Naive thymus-derived CD4-positive, alpha-beta T cell (primary cell): ENCODE measurements around the gene ACTR3C. TPM values are rescaled to one million over a fixed set of nuclear protein-coding genes. Genes with fewer than 3 reads are reported as not detected.

ENCODE experiments used
- ATAC-seq: fragments of 150-1000 bp; cut with Tn5 transposase; 2 replicates; pipeline ENCODE4 v1.10.0; 2021; ENCODE audit warnings: mild to moderate bottlenecking, moderate library complexity
- CTCF ChIA-PET: fragments of 350-600 bp; sonication (Branson Sonifier 250); formaldehyde crosslinking; loops from one replicate; lab custom pipeline; 2021; ENCODE audit warnings: antibody characterized with exemption; lab: Charles Lee
- POLR2A ChIA-PET: fragments of 350-600 bp; sonication (Branson Sonifier 250); formaldehyde crosslinking; loops from one replicate; lab custom pipeline; 2021; ENCODE audit warnings: antibody characterized with exemption, inconsistent platforms; lab: Charles Lee
- DNase-seq, 9 donors: peaks; one replicate each; pipeline versions ENCODE4 v3.0.0 to v3.0.0-alpha.2; 2020 to 2022; ENCODE audit warnings: mixed read lengths in 1 of 9
- H3K27ac ChIP-seq: one replicate; pipeline ENCODE4 v1.7.0; 2013; ENCODE audit warnings: mild to moderate bottlenecking, low read depth, low read length, moderate library complexity
- H3K27me3 ChIP-seq, 2 donors: one replicate each; pipeline ENCODE4 v1.7.0; 2013; ENCODE audit warnings: low read length in 2 of 2, mild to moderate bottlenecking in 2 of 2, moderate library complexity in 2 of 2; ENCODE audit not compliant: control insufficient read depth in 2 of 2, insufficient read depth in 2 of 2
- H3K36me3 ChIP-seq, 3 experiments: 1 replicate in 2 of 3; 2 replicates in 1 of 3; pipeline ENCODE4 v1.7.0; 2013; ENCODE audit warnings: low read length in 3 of 3, mild to moderate bottlenecking in 3 of 3, moderate library complexity in 1 of 3; ENCODE audit not compliant: insufficient read depth in 3 of 3, control insufficient read depth in 2 of 3
- H3K4me1 ChIP-seq, 2 donors: one replicate each; pipeline ENCODE4 v1.7.0; 2013; ENCODE audit warnings: low read length in 2 of 2, mild to moderate bottlenecking in 2 of 2, moderate library complexity in 1 of 2; ENCODE audit not compliant: control insufficient read depth in 2 of 2, insufficient read depth in 2 of 2
- H3K4me3 ChIP-seq: 2 replicates; pipeline ENCODE4 v1.7.0; 2013; ENCODE audit warnings: mild to moderate bottlenecking, low read length
- H3K9me3 ChIP-seq, 3 experiments: 1 replicate in 2 of 3; 2 replicates in 1 of 3; pipeline ENCODE4 v1.7.0; 2013; ENCODE audit warnings: low read length in 3 of 3; ENCODE audit not compliant: control insufficient read depth in 2 of 3
- H3K27ac Mint-ChIP-seq, 9 donors: one replicate each; pipeline ENCODE4 v1.8.0; 2020 to 2022; ENCODE audit warnings: mixed read lengths in 9 of 9, mild to moderate bottlenecking in 8 of 9, moderate library complexity in 5 of 9, inconsistent platforms in 2 of 9
- H3K27me3 Mint-ChIP-seq, 5 donors: one replicate each; pipeline ENCODE4 v1.8.0; 2021 to 2022; ENCODE audit warnings: mixed read lengths in 5 of 5, mild to moderate bottlenecking in 1 of 5
- H3K36me3 Mint-ChIP-seq, 5 donors: one replicate each; pipeline ENCODE4 v1.8.0; 2020 to 2022; ENCODE audit warnings: mixed read lengths in 5 of 5, mild to moderate bottlenecking in 3 of 5, inconsistent platforms in 1 of 5
- H3K4me1 Mint-ChIP-seq, 7 donors: one replicate each; pipeline ENCODE4 v1.8.0; 2020 to 2022; ENCODE audit warnings: mixed read lengths in 7 of 7, mild to moderate bottlenecking in 3 of 7, inconsistent platforms in 1 of 7
- H3K4me3 Mint-ChIP-seq, 10 donors: one replicate each; pipeline ENCODE4 v1.8.0; 2020 to 2022; ENCODE audit warnings: mild to moderate bottlenecking in 10 of 10, mixed read lengths in 10 of 10, moderate library complexity in 6 of 10, inconsistent platforms in 2 of 10
- H3K9me3 Mint-ChIP-seq, 11 donors: one replicate each; pipeline ENCODE4 v1.8.0; 2020 to 2022; ENCODE audit warnings: mixed read lengths in 11 of 11, mild to moderate bottlenecking in 4 of 11, inconsistent platforms in 1 of 11, moderate library complexity in 1 of 11
- intact Hi-C, 2 donors: fragments of 100-400 bp; cut with micrococcal nuclease; formaldehyde crosslinking; loops; one replicate each; pipeline ENCODE4 v1.15.1; 2023
- polyA plus RNA-seq, 2 donors: library from polyadenylated mRNA; unstranded; fragments of 300-500 nt; fragmentation: Illumina TruSeq; gene quantifications; one replicate each; pipeline ENCODE4 v1.2.3, GENCODE V29; 2021
- total RNA-seq, 6 experiments: library from RNA in 5 of 6; stranded (reverse) in 5 of 6; gene quantifications; 1 replicate in 5 of 6; 2 replicates in 1 of 6; pipeline ENCODE4 v1.2.3 and lab custom pipeline; 2021 to 2026

Gene ACTR3C
- total and polyA plus RNA-seq, 7 experiments from 2014 or later = 4.8 to 13.2 (median 8.5) TPM

DNA sequence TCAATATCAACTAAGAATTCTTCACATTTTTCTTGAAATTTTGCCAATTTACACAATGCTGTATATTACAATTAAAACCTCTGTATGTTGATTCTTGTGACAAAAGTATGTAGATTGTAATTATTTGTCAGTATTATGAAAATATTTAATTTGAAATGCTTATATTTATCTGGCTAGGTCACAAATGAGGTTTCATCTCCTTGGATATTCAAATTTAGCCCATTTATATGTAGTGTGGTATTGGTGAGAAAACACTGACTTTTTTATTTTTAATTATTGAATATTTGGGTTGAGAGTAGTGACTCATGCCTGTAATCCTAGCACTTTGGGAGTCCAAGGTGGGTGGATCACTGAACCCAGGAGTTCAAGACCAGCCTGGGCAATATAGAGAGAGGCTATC lies 21.0 kb upstream of the ACTR3C start:
- ChIA-PET POLR2A (interaction anchor here (0.6 kb wide), 1 partner anchor 743 kb away, joined by 3 read pairs; no protein-coding TSS in a partner anchor), CTCF (interaction anchor here (0.6 kb wide), 3 partner anchors 11 to 145 kb away, joined by 3 to 4 read pairs (median 3); no protein-coding TSS in a partner anchor)
- H3K9me3 Mint-ChIP-seq = peaks cover 0 to 20% (median 6%) of the 10 kb centered on the region in 11 donors
- intact Hi-C loops = no loop called here
- H3K4me1 Mint-ChIP-seq = peaks cover 0 to 13% (median 6%) of the 10 kb centered on the region in 7 donors
- Histone ChIP-seq H3K27me3 (no peaks in the 10 kb centered on the region), H3K4me1 (no peaks in the 10 kb centered on the region), H3K4me3 (no peak overlapping the region), H3K27ac (no peak overlapping the region), H3K36me3 (no peaks in the 10 kb centered on the region), H3K9me3 (peaks cover 0 to 4% (median 0%) of the 10 kb centered on the region in 3 experiments)
- H3K27me3 Mint-ChIP-seq = peaks cover 6 to 70% (median 32%) of the 10 kb centered on the region in 5 donors
- H3K27ac Mint-ChIP-seq = no peak overlapping the region
- H3K36me3 Mint-ChIP-seq = peaks cover 0 to 15% (median 3%) of the 10 kb centered on the region in 5 donors
- ATAC-seq = no peak
- no peak for DNase-seq
- H3K4me3 Mint-ChIP-seq = no peak overlapping the region

DNA sequence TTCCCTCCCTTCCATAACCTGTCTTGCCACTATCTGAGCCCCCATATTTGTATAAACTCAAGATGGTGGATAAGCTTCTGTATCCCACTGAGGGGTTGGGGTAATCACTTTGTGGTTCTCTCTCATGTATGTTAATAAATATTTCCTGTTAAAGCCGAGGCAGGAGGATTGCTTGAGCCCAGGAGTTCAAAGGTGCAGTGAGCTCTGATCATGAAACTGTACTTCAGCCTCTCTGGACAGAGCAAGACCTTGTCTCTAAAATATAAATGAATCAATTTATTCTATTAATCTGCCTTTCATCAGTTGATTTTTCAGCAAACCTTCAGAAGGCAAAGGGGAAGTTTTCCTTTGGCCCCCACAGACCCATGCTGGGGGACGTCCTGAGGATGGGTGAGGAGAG lies 19.9 kb upstream of the ACTR3C start:
- Histone ChIP-seq H3K4me1 (no peaks in the 10 kb centered on the region), H3K4me3 (no peak overlapping the region), H3K27ac (no peak overlapping the region), H3K27me3 (no peaks in the 10 kb centered on the region), H3K9me3 (peaks cover 0 to 4% (median 0%) of the 10 kb centered on the region in 3 experiments), H3K36me3 (no peaks in the 10 kb centered on the region)
- Mint-ChIP-seq H3K36me3 (peaks cover 0 to 15% (median 3%) of the 10 kb centered on the region in 5 donors), H3K4me3 (no peak overlapping the region), H3K4me1 (peaks cover 0 to 13% (median 6%) of the 10 kb centered on the region in 7 donors), H3K27ac (no peak overlapping the region), H3K9me3 (peaks cover 0 to 20% (median 6%) of the 10 kb centered on the region in 11 donors), H3K27me3 (peaks cover 6 to 65% (median 32%) of the 10 kb centered on the region in 5 donors)
- intact Hi-C loops = no loop called here
- DNase-seq (no peak), ATAC-seq (no peak)
- ChIA-PET POLR2A (no interaction called here), CTCF (no interaction called here)

GRCh38 chr7:150342121-150342408 lies 18.7 kb upstream of the ACTR3C start:
- H3K9me3 ChIP-seq = peaks cover 0 to 4% (median 0%) of the 10 kb centered on the region in 3 experiments
- CTCF ChIA-PET = no interaction called here
- intact Hi-C loops = no loop called here
- H3K27ac ChIP-seq = no peak overlapping the region
- H3K27ac Mint-ChIP-seq = no peak overlapping the region
- H3K4me3 Mint-ChIP-seq = peak overlapping the region in 1 of 10 donors; percentile 63
- H3K36me3 Mint-ChIP-seq = peaks cover 4 to 15% (median 10%) of the 10 kb centered on the region in 5 donors
- H3K4me1 ChIP-seq = no peaks in the 10 kb centered on the region
- peaks cover 0 to 6% (median 0%) of the 10 kb centered on the region in 3 experiments for H3K36me3 ChIP-seq
- H3K4me1 Mint-ChIP-seq = peaks cover 0 to 13% (median 6%) of the 10 kb centered on the region in 7 donors
- peaks cover 0 to 20% (median 6%) of the 10 kb centered on the region in 11 donors for H3K9me3 Mint-ChIP-seq
- ATAC-seq (no peak), DNase-seq (no peak)
- peaks cover 6 to 61% (median 32%) of the 10 kb centered on the region in 5 donors for H3K27me3 Mint-ChIP-seq
- H3K27me3 ChIP-seq = no peaks in the 10 kb centered on the region
- POLR2A ChIA-PET = no interaction called here
- H3K4me3 ChIP-seq = no peak overlapping the region

DNA sequence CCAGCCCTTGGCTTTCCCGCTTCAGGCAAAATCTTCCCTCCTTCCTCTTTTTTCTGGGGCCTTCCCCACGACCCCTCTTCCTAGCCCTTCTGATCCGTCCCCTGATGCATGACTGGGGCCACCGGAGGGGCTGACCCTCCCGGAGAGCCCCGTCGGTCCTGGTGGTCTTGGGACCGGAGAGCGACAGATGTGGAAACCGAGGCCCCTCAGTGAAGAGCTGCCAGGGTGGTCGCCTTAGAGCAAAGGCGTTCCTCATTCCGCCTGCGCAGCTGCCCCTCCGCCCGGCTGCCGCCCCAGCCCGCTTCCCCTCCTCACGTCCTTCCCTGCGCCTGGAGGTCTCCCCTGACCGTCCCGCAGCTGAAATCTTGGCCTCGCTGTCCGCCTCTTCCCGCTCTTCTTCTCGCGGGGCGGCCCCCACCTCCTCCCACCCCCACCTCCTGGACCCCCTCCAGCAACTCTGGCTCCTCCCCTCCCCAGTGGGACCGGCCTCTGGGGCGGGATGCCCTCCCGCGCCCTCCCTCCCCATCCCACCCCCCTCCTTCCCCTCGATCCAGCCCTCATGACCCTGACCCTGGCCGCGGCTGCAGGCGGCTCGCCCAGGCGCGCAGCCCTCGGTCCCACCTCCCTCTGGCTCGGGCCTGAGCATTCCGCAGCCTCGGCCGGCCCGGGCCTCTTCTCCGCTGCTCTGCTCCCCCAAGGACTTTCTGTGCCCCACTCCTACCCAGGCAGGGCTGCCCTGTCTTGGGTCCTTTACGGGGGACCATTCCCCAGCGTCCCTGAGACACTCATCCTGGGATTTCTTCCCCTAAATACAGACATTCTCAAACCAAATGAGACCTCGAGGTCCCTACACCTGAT lies 18.1 kb upstream of the ACTR3C start, which contains the start of gene RARRES2:
Gene RARRES2 (minus strand): TSS at position 367 of the 858 bp plus-strand sequence. CDS start 1,020 bp downstream, outside the sequence.
- no peak for ATAC-seq
- no peak for DNase-seq
- ChIA-PET CTCF (no interaction called here), POLR2A (no interaction called here)
- Histone ChIP-seq H3K4me1 (no peaks in the 10 kb centered on the region), H3K4me3 (no peak within 1 kb of the TSS), H3K27me3 (no peaks in the 10 kb centered on the region), H3K9me3 (peaks cover 0 to 4% (median 0%) of the 10 kb centered on the region in 3 experiments), H3K27ac (no peak within 1 kb of the TSS), H3K36me3 (peaks cover 0 to 9% (median 0%) of the 10 kb centered on the region in 3 experiments)
- H3K27me3 Mint-ChIP-seq = peaks cover 6 to 58% (median 28%) of the 10 kb centered on the region in 5 donors
- intact Hi-C loops = no loop called here
- peaks cover 0 to 20% (median 6%) of the 10 kb centered on the region in 11 donors for H3K9me3 Mint-ChIP-seq
- H3K4me3 Mint-ChIP-seq = peak within 1 kb of the TSS in 6 of 10 donors; percentile 10 to 70 (median 32)
- H3K4me1 Mint-ChIP-seq = peaks cover 0 to 13% (median 6%) of the 10 kb centered on the region in 7 donors
- H3K27ac Mint-ChIP-seq = no peak within 1 kb of the TSS
- H3K36me3 Mint-ChIP-seq = peaks cover 4 to 13% (median 10%) of the 10 kb centered on the region in 5 donors

GRCh38 chr7:150340875-150341262 lies 17.5 kb upstream of the ACTR3C start:
- Histone ChIP-seq H3K4me3 (no peak overlapping the region), H3K36me3 (peaks cover 0 to 9% (median 0%) of the 10 kb centered on the region in 3 experiments), H3K9me3 (peaks cover 0 to 4% (median 0%) of the 10 kb centered on the region in 3 experiments), H3K27ac (no peak overlapping the region), H3K4me1 (no peaks in the 10 kb centered on the region), H3K27me3 (no peaks in the 10 kb centered on the region)
- Mint-ChIP-seq H3K36me3 (peaks cover 4 to 14% (median 11%) of the 10 kb centered on the region in 5 donors), H3K4me1 (peaks cover 0 to 12% (median 6%) of the 10 kb centered on the region in 7 donors), H3K4me3 (peak overlapping the region in 4 of 10 donors; percentile 18 to 70 (median 32)), H3K9me3 (peaks cover 0 to 20% (median 6%) of the 10 kb centered on the region in 11 donors), H3K27ac (no peak overlapping the region), H3K27me3 (peaks cover 6 to 54% (median 24%) of the 10 kb centered on the region in 5 donors)
- ChIA-PET CTCF (no interaction called here), POLR2A (no interaction called here)
- DNase-seq (no peak), ATAC-seq (no peak)
- intact Hi-C loops = no loop called here

- no peak overlapping the region for H3K4me3 ChIP-seq
- CTCF ChIA-PET = no interaction called here
- intact Hi-C loops = no loop called here
- H3K27me3 ChIP-seq = no peaks in the 10 kb centered on the region
- H3K9me3 Mint-ChIP-seq = peaks cover 0 to 20% (median 6%) of the 10 kb centered on the region in 11 donors
- no peaks in the 10 kb centered on the region for H3K4me1 ChIP-seq
- POLR2A ChIA-PET = no interaction called here
- H3K36me3 ChIP-seq = peaks cover 0 to 9% (median 0%) of the 10 kb centered on the region in 3 experiments
- no peak for DNase-seq
- peaks cover 0 to 12% (median 6%) of the 10 kb centered on the region in 7 donors for H3K4me1 Mint-ChIP-seq
- H3K4me3 Mint-ChIP-seq = peak overlapping the region in 3 of 10 donors; percentile 7 to 40 (median 10)
- peaks cover 0 to 4% (median 0%) of the 10 kb centered on the region in 3 experiments for H3K9me3 ChIP-seq
- ATAC-seq = no peak
- peaks cover 6 to 49% (median 24%) of the 10 kb centered on the region in 5 donors for H3K27me3 Mint-ChIP-seq
- H3K27ac Mint-ChIP-seq = no peak overlapping the region
- H3K36me3 Mint-ChIP-seq = peaks cover 4 to 15% (median 11%) of the 10 kb centered on the region in 5 donors
- H3K27ac ChIP-seq = no peak overlapping the region
These were observed 16.8 kb upstream of the ACTR3C start for GRCh38 chr7:150340024-150340749.
